HEK293 (cell line): ENCODE measurements around the gene TLE1.

Experiments used
- BCL11A ChIP-seq: fragments of 450-650 bp; formaldehyde crosslinking; IDR thresholded peaks from 2 replicates; pipeline ENCODE4 v1.5.1; 2016; ENCODE audit warnings: low read depth, missing biosample characterization, missing genetic modification characterization
- GFI1B ChIP-seq: fragments of 450-650 bp; formaldehyde crosslinking; IDR thresholded peaks from 2 replicates; pipeline ENCODE4 v1.5.1; 2016; ENCODE audit warnings: missing biosample characterization, missing genetic modification characterization
- IKZF3 ChIP-seq: fragments of 450-650 bp; IDR thresholded peaks from 2 replicates; pipeline ENCODE4 v1.5.0; 2018; ENCODE audit warnings: missing biosample characterization, mild to moderate bottlenecking, missing genetic modification characterization, moderate library complexity
- KLF9 ChIP-seq: fragments of 450-650 bp; formaldehyde crosslinking; IDR thresholded peaks from 2 replicates; pipeline ENCODE4 v1.5.1; 2016; ENCODE audit warnings: missing biosample characterization, missing genetic modification characterization, low read depth
- SP3 ChIP-seq: fragments of 450-650 bp; formaldehyde crosslinking; IDR thresholded peaks from 2 replicates; pipeline ENCODE4 v1.5.1; 2016; ENCODE audit warnings: missing biosample characterization, missing genetic modification characterization
- TRIM28 ChIP-seq: IDR thresholded peaks from 2 replicates; pipeline ENCODE4 v1.6.1; 2011; ENCODE audit warnings: low read length, control low read depth, borderline replicate concordance
- ZBTB48 ChIP-seq: fragments of 450-650 bp; formaldehyde crosslinking; IDR thresholded peaks from 2 replicates; pipeline ENCODE4 v1.5.1; 2016; ENCODE audit warnings: missing biosample characterization, missing genetic modification characterization
- ZFP37 ChIP-seq: fragments of 450-650 bp; formaldehyde crosslinking; IDR thresholded peaks from 2 replicates; pipeline ENCODE4 v1.5.1; 2016; ENCODE audit warnings: missing biosample characterization, missing genetic modification characterization
- ZIC2 ChIP-seq: fragments of 450-650 bp; formaldehyde crosslinking; IDR thresholded peaks from 2 replicates; pipeline ENCODE4 v1.5.1; 2016; ENCODE audit warnings: missing biosample characterization, missing genetic modification characterization
- ZNF175 ChIP-seq: fragments of 450-650 bp; formaldehyde crosslinking; IDR thresholded peaks from 2 replicates; pipeline ENCODE4 v1.5.1; 2016; ENCODE audit warnings: missing biosample characterization, missing genetic modification characterization
- ZNF202 ChIP-seq: fragments of 450-650 bp; formaldehyde crosslinking; IDR thresholded peaks from 2 replicates; pipeline ENCODE4 v1.5.1; 2016; ENCODE audit warnings: missing biosample characterization, missing genetic modification characterization, borderline replicate concordance
- ZNF23 ChIP-seq: fragments of 450-650 bp; formaldehyde crosslinking; IDR thresholded peaks from 2 replicates; pipeline ENCODE4 v1.5.1; 2016; ENCODE audit warnings: missing biosample characterization, missing genetic modification characterization, borderline replicate concordance
- ZNF292 ChIP-seq: fragments of 450-650 bp; formaldehyde crosslinking; IDR thresholded peaks from 2 replicates; pipeline ENCODE4 v1.5.1; 2016; ENCODE audit warnings: low read depth, missing biosample characterization, missing genetic modification characterization, borderline replicate concordance
- ZNF341 ChIP-seq: fragments of 450-650 bp; formaldehyde crosslinking; IDR thresholded peaks from 2 replicates; pipeline ENCODE4; 2016; ENCODE audit warnings: low read depth, missing biosample characterization, missing genetic modification characterization
- ZNF354C ChIP-seq: fragments of 450-650 bp; formaldehyde crosslinking; IDR thresholded peaks from 2 replicates; pipeline ENCODE4 v1.5.1; 2016; ENCODE audit warnings: missing biosample characterization, missing genetic modification characterization, low read depth, borderline replicate concordance
- ZNF366 ChIP-seq: fragments of 450-650 bp; formaldehyde crosslinking; conservative IDR thresholded peaks from 2 replicates; pipeline ENCODE4 v1.5.1; 2016; ENCODE audit warnings: missing biosample characterization, missing genetic modification characterization
- ZNF529 ChIP-seq: fragments of 450-650 bp; formaldehyde crosslinking; IDR thresholded peaks from 2 replicates; pipeline ENCODE4 v1.5.1; 2017; ENCODE audit warnings: missing genetic modification characterization, missing biosample characterization; ENCODE audit not compliant: insufficient replicate concordance
- ZNF548 ChIP-seq: fragments of 450-650 bp; formaldehyde crosslinking; IDR thresholded peaks from 2 replicates; pipeline ENCODE4 v1.5.1; 2016; ENCODE audit warnings: missing biosample characterization, missing genetic modification characterization
- ZNF658 ChIP-seq: fragments of 450-650 bp; formaldehyde crosslinking; IDR thresholded peaks from 2 replicates; pipeline ENCODE4; 2016; ENCODE audit warnings: missing biosample characterization, missing genetic modification characterization
- ZNF677 ChIP-seq: fragments of 450-650 bp; IDR thresholded peaks from 2 replicates; pipeline ENCODE4 v1.5.0; 2018; ENCODE audit warnings: missing biosample characterization, mild to moderate bottlenecking, missing genetic modification characterization, moderate library complexity
- ZNF785 ChIP-seq: fragments of 450-650 bp; formaldehyde crosslinking; IDR thresholded peaks from 2 replicates; pipeline ENCODE4 v1.5.1; 2016; ENCODE audit warnings: missing biosample characterization, missing genetic modification characterization
- TF ChIP-seq, protein P1 (sequence below): fragments of 450-650 bp; formaldehyde crosslinking; IDR thresholded peaks from 2 replicates; pipeline ENCODE4 v1.5.1; 2017; ENCODE audit warnings: missing biosample characterization, missing genetic modification characterization
- TF ChIP-seq, protein P2 (sequence below): fragments of 450-650 bp; formaldehyde crosslinking; IDR thresholded peaks from 2 replicates; pipeline ENCODE4 v1.5.1; 2016; ENCODE audit warnings: missing biosample characterization, missing genetic modification characterization
- TF ChIP-seq, protein P3 (sequence below): fragments of 450-650 bp; formaldehyde crosslinking; IDR thresholded peaks from 2 replicates; pipeline ENCODE4 v1.5.1; 2017; ENCODE audit warnings: missing biosample characterization, mild to moderate bottlenecking, missing genetic modification characterization, moderate library complexity
- TF ChIP-seq, protein P4 (sequence below): fragments of 450-650 bp; formaldehyde crosslinking; IDR thresholded peaks from 2 replicates; pipeline ENCODE4 v1.5.1; 2016; ENCODE audit warnings: missing biosample characterization, missing genetic modification characterization
- TF ChIP-seq, protein P5 (sequence below): fragments of 450-650 bp; formaldehyde crosslinking; IDR thresholded peaks from 2 replicates; pipeline ENCODE4 v1.5.1; 2016; ENCODE audit warnings: missing biosample characterization, missing genetic modification characterization, borderline replicate concordance

The TLE1 gene

DNA sequence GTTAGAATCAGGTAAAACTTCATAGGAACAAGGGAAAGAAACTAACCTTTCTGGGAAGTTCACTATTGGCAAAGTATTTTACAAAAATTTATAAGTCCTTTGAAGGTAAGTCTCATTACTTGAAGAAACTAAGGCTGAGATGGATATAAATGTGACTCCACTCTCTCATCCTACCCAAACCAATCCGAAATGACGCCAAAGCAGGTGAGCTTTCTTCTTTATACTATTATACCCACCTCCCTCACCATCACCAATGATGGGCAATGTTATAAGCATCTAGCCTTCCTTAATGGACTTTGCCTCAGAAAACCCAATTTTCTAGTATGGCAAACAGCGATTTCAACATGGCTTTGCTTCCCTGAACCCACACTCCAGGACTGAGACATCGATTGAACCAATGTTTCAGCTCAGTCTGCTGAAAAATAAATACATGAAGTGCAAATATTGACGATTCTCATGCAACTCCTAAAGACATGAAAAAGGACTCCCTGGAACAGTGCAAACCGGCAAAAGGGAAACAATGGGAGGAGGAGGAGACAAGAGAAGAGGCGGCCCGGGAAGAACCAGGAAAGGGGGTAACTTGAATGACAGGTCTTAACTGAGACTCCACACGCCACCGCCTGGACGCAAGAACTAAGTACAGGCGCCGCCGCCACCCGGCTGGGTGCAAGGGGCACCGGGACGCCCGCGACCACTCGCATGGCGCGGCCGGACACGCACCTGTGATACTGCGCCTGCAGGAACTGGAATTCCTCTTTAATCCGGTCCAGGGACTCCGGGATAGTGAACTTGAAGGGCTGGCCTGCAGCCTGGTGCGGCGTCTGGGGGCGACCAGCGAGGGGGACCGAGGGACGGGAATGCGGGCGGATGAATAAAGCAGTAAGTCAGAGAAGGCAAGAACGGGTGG lies 2.5 kb downstream of the TLE1 start (continued):
- TF ChIP-seq ZIC2 (tag by site-specific recombination), result 0 out of 2 replicates have a peak, but pooled peaks have one; percentile 30
- no peak for TF ChIP-seq ZNF292 (tag by site-specific recombination)
- TF ChIP-seq, protein P1, sequence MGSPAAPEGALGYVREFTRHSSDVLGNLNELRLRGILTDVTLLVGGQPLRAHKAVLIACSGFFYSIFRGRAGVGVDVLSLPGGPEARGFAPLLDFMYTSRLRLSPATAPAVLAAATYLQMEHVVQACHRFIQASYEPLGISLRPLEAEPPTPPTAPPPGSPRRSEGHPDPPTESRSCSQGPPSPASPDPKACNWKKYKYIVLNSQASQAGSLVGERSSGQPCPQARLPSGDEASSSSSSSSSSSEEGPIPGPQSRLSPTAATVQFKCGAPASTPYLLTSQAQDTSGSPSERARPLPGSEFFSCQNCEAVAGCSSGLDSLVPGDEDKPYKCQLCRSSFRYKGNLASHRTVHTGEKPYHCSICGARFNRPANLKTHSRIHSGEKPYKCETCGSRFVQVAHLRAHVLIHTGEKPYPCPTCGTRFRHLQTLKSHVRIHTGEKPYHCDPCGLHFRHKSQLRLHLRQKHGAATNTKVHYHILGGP (tag by site-specific recombination), result no peak
- TF ChIP-seq GFI1B (tag by site-specific recombination), result no peak
- TF ChIP-seq, protein P2, sequence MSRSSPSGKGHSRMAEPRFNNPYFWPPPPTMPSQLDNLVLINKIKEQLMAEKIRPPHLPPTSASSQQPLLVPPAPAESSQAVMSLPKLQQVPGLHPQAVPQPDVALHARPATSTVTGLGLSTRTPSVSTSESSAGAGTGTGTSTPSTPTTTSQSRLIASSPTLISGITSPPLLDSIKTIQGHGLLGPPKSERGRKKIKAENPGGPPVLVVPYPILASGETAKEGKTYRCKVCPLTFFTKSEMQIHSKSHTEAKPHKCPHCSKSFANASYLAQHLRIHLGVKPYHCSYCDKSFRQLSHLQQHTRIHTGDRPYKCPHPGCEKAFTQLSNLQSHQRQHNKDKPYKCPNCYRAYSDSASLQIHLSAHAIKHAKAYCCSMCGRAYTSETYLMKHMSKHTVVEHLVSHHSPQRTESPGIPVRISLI (tag by site-specific recombination), result no peak
- TF ChIP-seq TRIM28, result no peak
- TF ChIP-seq ZNF202 (tag by site-specific recombination), result no peak
- peak; percentile 82 for TF ChIP-seq IKZF3
- TF ChIP-seq, protein P3, sequence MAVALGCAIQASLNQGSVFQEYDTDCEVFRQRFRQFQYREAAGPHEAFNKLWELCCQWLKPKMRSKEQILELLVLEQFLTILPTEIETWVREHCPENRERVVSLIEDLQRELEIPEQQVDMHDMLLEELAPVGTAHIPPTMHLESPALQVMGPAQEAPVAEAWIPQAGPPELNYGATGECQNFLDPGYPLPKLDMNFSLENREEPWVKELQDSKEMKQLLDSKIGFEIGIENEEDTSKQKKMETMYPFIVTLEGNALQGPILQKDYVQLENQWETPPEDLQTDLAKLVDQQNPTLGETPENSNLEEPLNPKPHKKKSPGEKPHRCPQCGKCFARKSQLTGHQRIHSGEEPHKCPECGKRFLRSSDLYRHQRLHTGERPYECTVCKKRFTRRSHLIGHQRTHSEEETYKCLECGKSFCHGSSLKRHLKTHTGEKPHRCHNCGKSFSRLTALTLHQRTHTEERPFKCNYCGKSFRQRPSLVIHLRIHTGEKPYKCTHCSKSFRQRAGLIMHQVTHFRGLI (tag by site-specific recombination), result no peak
- no peak for TF ChIP-seq ZNF785 (tag by site-specific recombination)
- TF ChIP-seq KLF9 (tag by site-specific recombination), result no peak
- no peak for TF ChIP-seq ZNF175 (tag by site-specific recombination)
- TF ChIP-seq, protein P4, sequence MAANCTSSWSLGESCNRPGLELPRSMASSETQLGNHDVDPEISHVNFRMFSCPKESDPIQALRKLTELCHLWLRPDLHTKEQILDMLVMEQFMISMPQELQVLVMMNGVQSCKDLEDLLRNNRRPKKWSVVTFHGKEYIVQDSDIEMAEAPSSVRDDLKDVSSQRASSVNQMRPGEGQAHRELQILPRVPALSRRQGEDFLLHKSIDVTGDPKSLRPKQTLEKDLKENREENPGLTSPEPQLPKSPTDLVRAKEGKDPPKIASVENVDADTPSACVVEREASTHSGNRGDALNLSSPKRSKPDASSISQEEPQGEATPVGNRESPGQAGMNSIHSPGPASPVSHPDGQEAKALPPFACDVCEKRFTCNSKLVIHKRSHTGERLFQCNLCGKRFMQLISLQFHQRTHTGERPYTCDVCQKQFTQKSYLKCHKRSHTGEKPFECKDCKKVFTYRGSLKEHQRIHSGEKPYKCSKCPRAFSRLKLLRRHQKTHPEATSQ (tag by site-specific recombination), result no peak
- no peak for TF ChIP-seq ZNF341 (tag by site-specific recombination)
- TF ChIP-seq, protein P5, sequence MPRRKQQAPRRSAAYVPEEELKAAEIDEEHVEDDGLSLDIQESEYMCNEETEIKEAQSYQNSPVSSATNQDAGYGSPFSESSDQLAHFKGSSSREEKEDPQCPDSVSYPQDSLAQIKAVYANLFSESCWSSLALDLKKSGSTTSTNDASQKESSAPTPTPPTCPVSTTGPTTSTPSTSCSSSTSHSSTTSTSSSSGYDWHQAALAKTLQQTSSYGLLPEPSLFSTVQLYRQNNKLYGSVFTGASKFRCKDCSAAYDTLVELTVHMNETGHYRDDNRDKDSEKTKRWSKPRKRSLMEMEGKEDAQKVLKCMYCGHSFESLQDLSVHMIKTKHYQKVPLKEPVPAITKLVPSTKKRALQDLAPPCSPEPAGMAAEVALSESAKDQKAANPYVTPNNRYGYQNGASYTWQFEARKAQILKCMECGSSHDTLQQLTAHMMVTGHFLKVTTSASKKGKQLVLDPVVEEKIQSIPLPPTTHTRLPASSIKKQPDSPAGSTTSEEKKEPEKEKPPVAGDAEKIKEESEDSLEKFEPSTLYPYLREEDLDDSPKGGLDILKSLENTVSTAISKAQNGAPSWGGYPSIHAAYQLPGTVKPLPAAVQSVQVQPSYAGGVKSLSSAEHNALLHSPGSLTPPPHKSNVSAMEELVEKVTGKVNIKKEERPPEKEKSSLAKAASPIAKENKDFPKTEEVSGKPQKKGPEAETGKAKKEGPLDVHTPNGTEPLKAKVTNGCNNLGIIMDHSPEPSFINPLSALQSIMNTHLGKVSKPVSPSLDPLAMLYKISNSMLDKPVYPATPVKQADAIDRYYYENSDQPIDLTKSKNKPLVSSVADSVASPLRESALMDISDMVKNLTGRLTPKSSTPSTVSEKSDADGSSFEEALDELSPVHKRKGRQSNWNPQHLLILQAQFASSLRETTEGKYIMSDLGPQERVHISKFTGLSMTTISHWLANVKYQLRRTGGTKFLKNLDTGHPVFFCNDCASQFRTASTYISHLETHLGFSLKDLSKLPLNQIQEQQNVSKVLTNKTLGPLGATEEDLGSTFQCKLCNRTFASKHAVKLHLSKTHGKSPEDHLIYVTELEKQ (tag by site-specific recombination), result no peak
- TF ChIP-seq SP3 (tag by site-specific recombination), result 0 out of 2 replicates have a peak, but pooled peaks have one; percentile 15
- TF ChIP-seq ZNF677 (tag by site-specific recombination), result no peak
- no peak for TF ChIP-seq BCL11A (tag by site-specific recombination)
- TF ChIP-seq ZBTB48 (tag by site-specific recombination), result no peak
- no peak for TF ChIP-seq ZFP37
- TF ChIP-seq ZNF366 (tag by site-specific recombination), result peak; percentile 49; the same call in 1 of the 2 replicates
- TF ChIP-seq ZNF354C (tag by site-specific recombination), result no peak
- TF ChIP-seq ZNF548 (tag by site-specific recombination), result no peak
- TF ChIP-seq ZNF658 (tag by site-specific recombination), result no peak
- TF ChIP-seq ZNF529 (tag by site-specific recombination), result no peak
- no peak for TF ChIP-seq ZNF23 (tag by site-specific recombination)
